H1 (cell line): ENCODE measurements around the gene GTF2F2. TPM values are rescaled to one million over a fixed set of nuclear protein-coding genes. Genes with fewer than 3 reads are reported as not detected.

Experiments
- ATF3 ChIP-seq: IDR thresholded peaks from 2 replicates; pipeline ENCODE4 v1.6.1; 2011; ENCODE audit warnings: low read depth, mild to moderate bottlenecking, low read length; ENCODE audit not compliant: insufficient read depth
- PHF8 ChIP-seq: fragments of 200-600 bp; sonication (generic); conservative IDR thresholded peaks from 2 replicates; pipeline ENCODE4 v1.7.1; 2012; ENCODE audit warnings: low read depth, mild to moderate bottlenecking, inconsistent platforms, low read length, moderate library complexity
- RAD21 ChIP-seq, 2 experiments: IDR thresholded peaks in 1 of 2; conservative IDR thresholded peaks in 1 of 2; 2 replicates each; pipeline ENCODE4 v1.6.1; 2011; ENCODE audit warnings: low read depth in 2 of 2, low read length in 2 of 2, improper control_type of control experiment in 1 of 2, inconsistent platforms in 1 of 2, mild to moderate bottlenecking in 1 of 2, moderate library complexity in 1 of 2
- SIN3A ChIP-seq, 2 experiments: IDR thresholded peaks in 1 of 2; conservative IDR thresholded peaks in 1 of 2; 2 replicates each; pipeline ENCODE4 v1.6.1; 2011 to 2012; ENCODE audit warnings: low read length in 2 of 2, improper control_type of control experiment in 1 of 2, low read depth in 1 of 2, mild to moderate bottlenecking in 1 of 2
- TBP ChIP-seq: IDR thresholded peaks from 2 replicates; pipeline ENCODE4 v1.6.1; 2011; ENCODE audit warnings: low read depth, low read length, improper control_type of control experiment
- TCF12 ChIP-seq: IDR thresholded peaks from 2 replicates; pipeline ENCODE4 v1.6.1; 2011; ENCODE audit warnings: low read depth, mild to moderate bottlenecking, low read length
- polyA plus RNA-seq, 7 experiments: library from polyadenylated mRNA; depleted of rRNA in 3 of 7; stranded (reverse) in 5 of 7; unstranded in 2 of 7; fragments of >200 nt in 5 of 7; fragments of 200-250 nt in 2 of 7; gene quantifications; 1 replicate in 5 of 7; 2 replicates in 1 of 7; 4 replicates in 1 of 7; pipeline versions ENCODE4 v1.2.1 to v1.2.3, GENCODE V29; 2011 to 2013; ENCODE audit warnings: missing spikeins in 2 of 7, mixed read lengths in 2 of 7
- total RNA-seq: library from RNA; stranded (reverse); fragmentation: NEBNext Ultra II Directional; extraction: Animal tissue kit (Norgen Biotek cat#: 25700); gene quantifications from 2 replicates; pipeline ENCODE4 v1.2.1, GENCODE V29; 2021

Gene GTF2F2
- total and polyA plus RNA-seq, 2 of the 8 experiments (the other 6 are each of a cell fraction or from before 2014, with no cell fraction given): 10.8 to 31.1 TPM

GRCh38 chr13:45242524-45242923 is 122.2 kb downstream of the GTF2F2 start (continued):
- TF ChIP-seq SIN3A (conservative IDR thresholded peaks at IDR 0.05 in 1 of 2, IDR thresholded peaks at IDR 0.05 in 1 of 2; ENCODE audit: low read depth in 1 of 2, low read length in 2 of 2) (no peak), TBP (no peak), PHF8 (no peak), TCF12 (no peak), ATF3 (no peak), RAD21 (IDR thresholded peaks at IDR 0.05 in 1 of 2, conservative IDR thresholded peaks at IDR 0.05 in 1 of 2; ENCODE audit: low read depth in 2 of 2, low read length in 2 of 2) (no peak)
